HG03108 (cell line): ENCODE measurements around the gene ANKRD33B.
"Not testable (repeated sequence)": the region's sequence is repeated elsewhere in the genome, so short reads cannot be mapped to it uniquely, and the experiment has no call there.

Experiments
- ATAC-seq: cut with Tn5 transposase; IDR thresholded peaks from one replicate; pipeline ENCODE4 v1.9.1; 2021; ENCODE audit warnings: moderate library complexity; ENCODE audit not compliant: unreplicated experiment

The ANKRD33B gene

DNA sequence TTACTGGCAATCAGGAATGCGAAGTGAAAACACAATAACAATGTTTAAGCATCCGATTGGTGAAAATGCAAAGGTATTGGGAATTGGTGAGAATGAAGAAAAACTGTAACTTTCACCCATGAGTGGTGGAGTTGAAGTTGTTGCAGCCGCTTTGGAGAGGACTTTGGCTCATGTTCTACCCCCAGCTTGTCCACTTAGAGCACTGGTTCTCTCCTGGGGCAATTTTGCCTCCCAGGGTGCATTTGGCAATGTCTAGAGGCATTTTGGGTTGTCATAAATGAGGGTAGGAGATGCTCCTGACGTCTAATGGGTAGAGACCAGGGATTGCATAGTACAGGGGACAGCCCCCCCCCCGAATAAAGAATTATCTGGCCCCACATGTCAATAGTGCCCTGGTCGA lies 46.2 kb downstream of the ANKRD33B start:
- ATAC-seq = no peak

DNA sequence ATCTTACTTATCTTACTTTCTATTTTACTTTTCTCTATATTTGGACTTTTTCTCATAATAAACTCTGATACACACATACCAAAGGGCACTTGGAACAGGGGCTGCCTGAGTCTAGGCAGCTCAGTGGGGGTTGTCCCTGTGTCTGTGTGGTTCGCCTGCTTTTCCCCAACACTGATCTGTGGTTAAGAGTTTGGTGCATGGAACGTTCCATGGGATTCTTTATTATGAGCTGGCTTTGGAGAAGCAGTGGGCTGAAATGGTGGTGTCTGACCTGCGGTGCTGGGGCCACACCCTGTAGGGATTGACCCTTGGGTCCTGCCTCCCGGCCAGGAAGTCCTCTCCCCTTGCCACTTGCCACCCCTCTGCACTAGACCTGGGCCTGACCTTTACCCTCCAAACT lies 47.4 kb downstream of the ANKRD33B start:
- ATAC-seq = no peak

DNA sequence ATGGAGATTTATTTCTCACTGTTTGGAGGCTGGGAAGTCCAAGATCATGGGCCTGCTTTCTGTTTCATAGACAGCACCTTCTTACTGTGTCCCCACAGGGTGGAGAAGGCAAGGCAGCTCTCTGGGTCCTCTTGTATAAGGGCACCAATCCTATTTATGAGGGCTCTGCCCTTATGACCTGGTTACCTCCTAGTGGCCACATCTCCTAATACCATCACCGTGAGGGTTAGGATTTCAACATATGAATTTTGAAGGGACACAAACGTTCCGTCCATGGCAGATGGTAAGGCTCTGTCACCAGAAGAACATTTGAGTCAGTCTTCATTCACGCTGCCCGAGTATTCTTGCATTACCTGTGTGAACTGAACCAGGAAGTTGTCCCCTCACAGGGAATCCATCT lies 48.4 kb downstream of the ANKRD33B start:
- no peak for ATAC-seq

DNA sequence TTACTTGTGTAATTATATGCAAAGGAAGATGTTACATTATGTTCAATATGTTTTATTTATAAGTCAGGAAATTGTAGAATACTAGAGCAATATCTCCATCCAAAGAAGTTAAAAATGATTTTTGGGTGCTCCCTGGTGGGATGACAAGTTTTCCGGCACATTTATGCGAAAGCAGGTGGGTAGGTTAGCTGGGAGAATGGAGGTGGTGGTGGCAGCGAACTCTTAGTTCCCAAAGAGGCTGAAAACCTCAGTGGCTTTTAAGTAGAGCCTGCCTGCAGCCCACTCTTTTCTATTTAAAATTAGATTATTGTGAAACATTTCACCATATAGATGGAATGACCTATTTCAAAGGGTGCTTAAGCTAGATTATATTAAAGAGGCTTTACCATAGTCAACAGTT lies 51.8 kb downstream of the ANKRD33B start:
- ATAC-seq = no peak

- ATAC-seq = no peak
Observed at GRCh38 chr5:10617103-10617502, 53.2 kb downstream of the ANKRD33B start.

- no peak for ATAC-seq
Observed at GRCh38 chr5:10618311-10618710, 54.4 kb downstream of the ANKRD33B start.

DNA sequence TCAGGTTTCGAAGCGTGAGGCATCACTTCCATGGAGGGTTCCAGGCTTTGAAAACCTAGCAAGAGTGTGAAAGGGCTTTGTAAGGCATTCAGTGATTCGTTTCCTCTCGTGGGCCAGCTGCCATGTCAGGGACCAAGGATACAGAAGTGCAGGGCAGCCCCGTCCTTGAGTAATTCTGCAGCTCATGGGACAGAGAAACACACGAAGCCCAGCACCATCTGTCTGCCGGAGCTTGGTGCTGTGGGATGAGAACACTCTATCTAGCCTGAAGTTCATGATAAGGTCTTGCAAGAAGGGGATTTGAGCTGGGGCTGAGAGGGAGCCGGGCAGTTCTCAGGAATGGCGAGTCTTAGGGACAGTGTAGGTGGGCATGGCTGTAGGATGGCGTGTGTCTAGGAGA lies 55.8 kb downstream of the ANKRD33B start:
- ATAC-seq = no peak

DNA sequence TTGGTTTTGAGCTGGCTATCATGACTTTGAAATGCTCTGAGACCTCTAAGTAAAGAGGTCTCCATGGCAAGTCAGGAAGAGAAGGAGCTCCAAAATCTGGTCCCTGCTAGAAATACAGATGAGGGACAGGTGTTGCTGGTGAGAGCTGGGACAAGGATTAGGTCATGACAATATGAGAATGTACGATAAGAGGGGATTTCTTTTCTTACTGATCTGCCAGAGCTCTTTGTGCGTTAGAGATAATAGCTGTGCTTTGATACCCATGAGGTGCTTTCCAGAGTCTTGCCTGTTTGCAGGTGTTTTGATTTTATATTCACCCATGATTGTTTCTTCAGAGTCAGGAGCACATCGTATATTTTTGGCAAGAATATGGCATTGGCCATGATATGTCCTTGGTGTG lies 56.5 kb downstream of the ANKRD33B start:
- no peak for ATAC-seq

GRCh38 chr5:10621832-10622231 lies 58.0 kb downstream of the ANKRD33B start:
- ATAC-seq = no peak

DNA sequence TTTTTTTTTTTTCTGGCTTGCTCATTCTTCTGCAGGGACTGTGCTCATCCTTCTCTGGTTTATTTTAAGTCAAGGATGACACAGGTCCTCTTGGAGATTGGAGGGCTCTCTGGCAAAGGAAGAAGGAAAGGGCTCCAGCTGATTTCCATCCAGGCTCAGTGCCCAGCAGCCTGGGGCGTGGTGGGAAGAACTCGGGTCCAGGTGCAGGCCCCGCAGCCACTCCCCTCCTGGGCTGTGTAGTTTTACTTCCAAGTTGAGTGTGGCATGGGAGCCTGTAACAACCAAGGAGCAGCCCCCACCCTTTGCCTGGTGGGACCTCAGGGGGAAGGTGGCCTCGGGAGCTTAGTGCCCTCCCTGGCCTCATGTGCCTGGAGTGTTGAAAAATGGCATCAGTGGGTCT lies 58.9 kb downstream of the ANKRD33B start:
- ATAC-seq = no peak

GRCh38 chr5:10623305-10623910 lies 59.5 kb downstream of the ANKRD33B start:
- ATAC-seq = no peak

- ATAC-seq = no peak
Observed at GRCh38 chr5:10624206-10624605, 60.3 kb downstream of the ANKRD33B start.

DNA sequence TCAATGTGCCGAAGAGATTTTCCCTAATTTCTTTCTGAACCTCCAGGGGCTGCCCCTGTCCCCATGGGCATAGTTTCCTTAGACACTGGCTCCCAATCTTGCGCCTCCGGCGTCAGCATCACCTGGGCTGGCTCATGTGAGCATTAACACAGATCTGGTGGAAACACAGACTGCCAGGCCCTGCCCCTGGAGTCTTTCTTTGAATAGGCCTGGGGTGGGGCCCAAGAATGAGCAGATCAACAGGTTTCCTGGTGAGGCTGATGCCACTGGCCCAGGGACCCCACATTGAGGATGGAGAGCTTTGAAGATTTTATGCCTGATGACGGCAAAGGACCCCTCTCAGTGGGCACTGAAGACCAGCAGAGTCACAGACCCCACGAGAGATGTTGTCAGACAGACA lies 60.8 kb downstream of the ANKRD33B start:
- ATAC-seq = no peak

GRCh38 chr5:10625700-10626472 lies 62.0 kb downstream of the ANKRD33B start:
- ATAC-seq = no peak

GRCh38 chr5:10626473-10627013 lies 62.7 kb downstream of the ANKRD33B start:
- no peak for ATAC-seq

DNA sequence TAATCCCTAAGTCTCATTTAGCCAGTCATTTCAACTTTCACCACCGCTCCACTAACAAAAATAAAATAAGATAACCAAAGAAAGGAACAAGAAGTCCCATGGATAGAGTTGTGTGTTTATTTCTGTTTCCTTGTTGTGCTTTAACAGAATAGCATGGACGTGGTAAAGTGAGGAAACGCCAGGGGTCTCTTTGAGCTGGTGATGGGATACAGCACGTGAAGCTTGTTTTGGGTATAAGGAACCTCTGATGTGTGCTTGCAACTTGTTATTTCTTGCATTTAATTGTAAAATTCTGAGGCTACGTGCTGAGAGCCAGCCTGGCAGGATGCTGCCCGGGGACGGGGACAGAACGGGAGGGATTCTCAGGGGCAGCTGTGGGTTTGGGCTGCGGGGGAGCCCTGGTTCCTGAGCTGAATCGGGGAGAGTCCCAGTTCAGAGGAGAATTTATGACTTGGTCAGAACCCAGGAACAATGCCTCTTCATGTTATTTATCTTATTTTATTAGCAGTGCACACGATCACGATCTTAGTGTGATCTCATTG lies 63.4 kb downstream of the ANKRD33B start:
- ATAC-seq = peak; percentile 25

- ATAC-seq = no peak
Observed at GRCh38 chr5:10628601-10629000, 64.7 kb downstream of the ANKRD33B start.

GRCh38 chr5:10629682-10630081 lies 65.8 kb downstream of the ANKRD33B start:
- ATAC-seq = no peak

GRCh38 chr5:10630126-10630525 lies 66.3 kb downstream of the ANKRD33B start:
- ATAC-seq = no peak

DNA sequence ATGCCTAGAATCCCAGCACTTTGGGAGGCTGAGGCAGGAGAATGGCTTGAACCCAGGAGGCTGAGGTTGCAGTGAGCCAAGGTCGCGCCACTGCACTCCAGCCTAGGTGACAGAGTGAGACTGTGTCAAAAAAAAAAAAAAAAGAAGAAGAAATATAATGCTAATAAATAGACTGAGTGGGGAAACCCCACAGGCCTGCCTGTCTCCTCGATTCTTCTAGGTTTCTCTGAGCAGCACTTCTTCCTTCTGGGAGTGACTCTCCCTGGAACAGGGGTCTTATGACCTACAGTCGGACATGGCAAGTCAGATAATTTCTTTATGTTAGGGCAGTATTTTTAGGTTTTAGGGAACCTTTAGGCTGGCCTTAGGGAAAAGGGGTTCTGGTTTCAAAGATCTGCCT lies 66.9 kb downstream of the ANKRD33B start:
- ATAC-seq = not testable (repeated sequence)

DNA sequence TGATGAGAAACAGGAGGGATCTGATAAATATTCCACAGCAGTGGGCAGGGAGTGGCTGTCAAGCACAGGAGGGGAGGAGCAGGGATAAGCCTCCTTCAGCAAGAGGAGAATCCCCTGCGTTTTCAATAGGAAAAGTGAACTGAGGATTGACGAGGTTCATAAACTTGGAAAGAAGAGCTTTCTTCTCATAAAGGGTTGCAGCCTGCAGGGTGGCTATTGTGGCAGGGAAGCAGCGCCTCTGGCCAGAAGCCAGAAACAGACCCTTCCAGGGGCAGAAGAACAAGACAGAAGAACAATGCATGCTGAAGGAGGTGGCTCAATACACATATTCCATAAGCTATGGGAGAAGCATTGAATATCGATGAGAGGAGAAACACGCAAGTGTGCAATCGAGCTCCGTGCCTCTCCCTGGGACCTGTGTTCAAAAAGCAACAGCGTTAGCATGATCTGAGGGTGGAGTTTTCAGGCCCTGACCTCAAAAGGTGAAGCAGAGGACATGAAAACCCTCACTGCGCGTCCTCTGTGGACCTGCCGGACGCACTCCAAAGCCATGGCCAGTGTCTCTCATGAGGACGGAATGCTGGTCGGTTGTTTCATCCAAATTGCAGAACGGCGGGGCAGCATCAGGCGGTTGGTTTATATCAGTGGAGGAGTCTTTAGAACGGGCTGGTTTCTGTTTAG lies 67.6 kb downstream of the ANKRD33B start:
- ATAC-seq = peak; percentile 1
